GM15510 (cell line): ENCODE results near the gene NAALADL2.

Experiments
- POLR2A ChIP-seq: IDR thresholded peaks from 3 replicates; pipeline ENCODE4 v1.6.1; 2011; ENCODE audit warnings: borderline replicate concordance; ENCODE audit not compliant: insufficient read length; ENCODE audit errors: extremely low read depth

NAALADL2 gene

GRCh38 chr3:175108613-175109151, 249.5 kb downstream of the NAALADL2 start:
- TF ChIP-seq POLR2A = no peak

- no peak for TF ChIP-seq POLR2A
These were observed 251.9 kb downstream of the NAALADL2 start for GRCh38 chr3:175111036-175111435.

GRCh38 chr3:175118382-175118941, 259.3 kb downstream of the NAALADL2 start:
- TF ChIP-seq POLR2A = no peak

GRCh38 chr3:175121225-175121624, 262.1 kb downstream of the NAALADL2 start:
- no peak for TF ChIP-seq POLR2A

GRCh38 chr3:175127075-175127662, 268.0 kb downstream of the NAALADL2 start:
- no peak for TF ChIP-seq POLR2A

- no peak for TF ChIP-seq POLR2A
These were observed 270.0 kb downstream of the NAALADL2 start for GRCh38 chr3:175129126-175129525.

GRCh38 chr3:175129571-175129970, 270.4 kb downstream of the NAALADL2 start:
- TF ChIP-seq POLR2A = no peak

GRCh38 chr3:175144368-175144767, 285.2 kb downstream of the NAALADL2 start:
- no peak for TF ChIP-seq POLR2A

GRCh38 chr3:175146258-175146657, 287.1 kb downstream of the NAALADL2 start:
- no peak for TF ChIP-seq POLR2A

- TF ChIP-seq POLR2A = no peak
These were observed 290.5 kb downstream of the NAALADL2 start for GRCh38 chr3:175149675-175150074.

GRCh38 chr3:175150812-175151401, 291.8 kb downstream of the NAALADL2 start:
- TF ChIP-seq POLR2A = no peak

GRCh38 chr3:175153595-175153994, 294.5 kb downstream of the NAALADL2 start:
- no peak for TF ChIP-seq POLR2A

GRCh38 chr3:175155172-175155571, 296.0 kb downstream of the NAALADL2 start:
- TF ChIP-seq POLR2A = no peak

GRCh38 chr3:175159202-175159601, 300.1 kb downstream of the NAALADL2 start:
- TF ChIP-seq POLR2A = no peak

GRCh38 chr3:175161291-175161690, 302.2 kb downstream of the NAALADL2 start:
- TF ChIP-seq POLR2A = no peak

- TF ChIP-seq POLR2A = no peak
These were observed 304.6 kb downstream of the NAALADL2 start for GRCh38 chr3:175163686-175164085.
